OCI-LY1 (cell line): ENCODE measurements around the gene ARID5A.

Source experiments
- H2AFZ ChIP-seq: fragments of 200-600 bp; sonication (generic), shearing (Covaris generic); 2 replicates; pipeline ENCODE4 v1.6.0; 2014; ENCODE audit warnings: antibody characterized with exemption, mild to moderate bottlenecking, low read length
- H3F3A ChIP-seq: fragments of 200-600 bp; sonication (generic), shearing (Covaris generic); 2 replicates; pipeline ENCODE4 v1.6.0; 2014; ENCODE audit warnings: mild to moderate bottlenecking, antibody characterized with exemption, low read length, moderate library complexity; ENCODE audit not compliant: insufficient read depth
- H3K27ac ChIP-seq: fragments of 200-600 bp; sonication (generic); 2 replicates; pipeline ENCODE4 v1.5.1; 2014; ENCODE audit warnings: low read length, mixed run types, mild to moderate bottlenecking, low read depth; ENCODE audit not compliant: poor library complexity, severe bottlenecking
- H3K27me3 ChIP-seq: fragments of 200-600 bp; sonication (generic); 2 replicates; pipeline ENCODE4 v1.6.0; 2014; ENCODE audit warnings: antibody characterized with exemption, mild to moderate bottlenecking, low read length, moderate library complexity; ENCODE audit not compliant: insufficient read depth
- H3K36me3 ChIP-seq: fragments of 200-600 bp; sonication (generic); 2 replicates; pipeline ENCODE4 v1.6.1; 2014; ENCODE audit warnings: mild to moderate bottlenecking, antibody characterized with exemption, low read length, moderate library complexity, mixed read lengths; ENCODE audit not compliant: insufficient read depth
- H3K4me1 ChIP-seq: fragments of 200-600 bp; sonication (generic); 2 replicates; pipeline ENCODE4 v1.5.1; 2014; ENCODE audit warnings: mild to moderate bottlenecking, low read length, moderate library complexity; ENCODE audit not compliant: insufficient read depth, severe bottlenecking
- H3K4me2 ChIP-seq: fragments of 200-600 bp; sonication (generic), shearing (Covaris generic); 2 replicates; pipeline ENCODE4 v1.6.1; 2014; ENCODE audit warnings: low read length
- H3K4me3 ChIP-seq: fragments of 200-600 bp; sonication (generic); 2 replicates; pipeline ENCODE4 v1.5.1; 2014; ENCODE audit warnings: low read length, low read depth, mild to moderate bottlenecking, mixed read lengths; ENCODE audit not compliant: poor library complexity, severe bottlenecking
- H3K79me2 ChIP-seq: fragments of 200-600 bp; shearing (Covaris generic); 2 replicates; pipeline ENCODE4 v1.6.1; 2016; ENCODE audit warnings: mixed run types, low read length, mixed read lengths; ENCODE audit not compliant: insufficient read depth
- H3K9ac ChIP-seq: fragments of 200-600 bp; sonication (generic), shearing (Covaris generic); 2 replicates; pipeline ENCODE4 v1.6.1; 2014; ENCODE audit warnings: mild to moderate bottlenecking, low read length, mixed read lengths
- H3K9me2 ChIP-seq: fragments of 200-600 bp; sonication (generic), shearing (Covaris generic); 2 replicates; pipeline ENCODE4 v1.6.1; 2014; ENCODE audit warnings: low read depth, mild to moderate bottlenecking, low read length, mixed read lengths
- H3K9me3 ChIP-seq: fragments of 200-600 bp; shearing (Covaris generic); 2 replicates; pipeline ENCODE4 v1.6.1; 2014; ENCODE audit warnings: low read length, mixed read lengths
- H4K20me1 ChIP-seq: fragments of 200-600 bp; sonication (generic), shearing (Covaris generic); 2 replicates; pipeline ENCODE4 v1.6.0; 2016; ENCODE audit warnings: mild to moderate bottlenecking, low read length; ENCODE audit not compliant: insufficient read depth
- CTCF ChIP-seq: fragments of 200-600 bp; sonication (generic), shearing (Covaris generic); IDR thresholded peaks from 2 replicates; pipeline ENCODE4 v1.5.1; 2017; ENCODE audit warnings: mild to moderate bottlenecking, antibody characterized with exemption, low read length, moderate library complexity, mixed read lengths
- EZH2 ChIP-seq: fragments of 200-600 bp; sonication (generic), shearing (Covaris generic); IDR thresholded peaks from 2 replicates; pipeline ENCODE4 v1.8.0; 2017; ENCODE audit warnings: borderline replicate concordance, mixed run types, mild to moderate bottlenecking, antibody characterized with exemption, low read length, moderate library complexity, mixed read lengths

Gene ARID5A

GRCh38 chr2:96558485-96558884, 21.9 kb downstream of the ARID5A start:
- Histone ChIP-seq H3K9me2 (no peaks in the 10 kb centered on the region), H3K9ac (no peak overlapping the region), H3K27ac (no peak overlapping the region), H3K9me3 (no peaks in the 10 kb centered on the region), H3K79me2 (no peaks in the 10 kb centered on the region), H3K4me1 (no peaks in the 10 kb centered on the region), H3K4me2 (no peak overlapping the region), H3K27me3 (no peaks in the 10 kb centered on the region), H4K20me1 (no peaks in the 10 kb centered on the region), H3K36me3 (no peaks in the 10 kb centered on the region), H2AFZ (no peak overlapping the region), H3F3A (no peaks in the 10 kb centered on the region), H3K4me3 (no peak overlapping the region)
- TF ChIP-seq CTCF, result no peak
- no peak for TF ChIP-seq EZH2

- Histone ChIP-seq H3K79me2 (no peaks in the 10 kb centered on the region), H3K4me1 (no peaks in the 10 kb centered on the region), H3K27me3 (no peaks in the 10 kb centered on the region), H3F3A (no peaks in the 10 kb centered on the region), H2AFZ (no peak overlapping the region), H3K9me3 (no peaks in the 10 kb centered on the region), H4K20me1 (no peaks in the 10 kb centered on the region), H3K4me3 (no peak overlapping the region), H3K9ac (no peak overlapping the region), H3K4me2 (no peak overlapping the region), H3K27ac (no peak overlapping the region), H3K9me2 (no peaks in the 10 kb centered on the region), H3K36me3 (no peaks in the 10 kb centered on the region)
- TF ChIP-seq EZH2, result no peak
- TF ChIP-seq CTCF, result no peak
These were observed 27.5 kb downstream of the ARID5A start for GRCh38 chr2:96564026-96564425.

- no peak overlapping the region for H3K9ac ChIP-seq
- H3K27me3 ChIP-seq, result no peaks in the 10 kb centered on the region
- H3K4me2 ChIP-seq, result no peak overlapping the region
- H3K4me1 ChIP-seq, result no peaks in the 10 kb centered on the region
- no peaks in the 10 kb centered on the region for H3K9me3 ChIP-seq
- H3K36me3 ChIP-seq, result no peaks in the 10 kb centered on the region
- TF ChIP-seq EZH2 (no peak), CTCF (no peak)
- H3F3A ChIP-seq, result no peaks in the 10 kb centered on the region
- H4K20me1 ChIP-seq, result no peaks in the 10 kb centered on the region
- no peak overlapping the region for H3K27ac ChIP-seq
- no peaks in the 10 kb centered on the region for H3K79me2 ChIP-seq
- H2AFZ ChIP-seq, result no peak overlapping the region
- no peaks in the 10 kb centered on the region for H3K9me2 ChIP-seq
- no peak overlapping the region for H3K4me3 ChIP-seq
These were observed 28.0 kb downstream of the ARID5A start for GRCh38 chr2:96564563-96564962.
